DMS153 (cell line): ENCODE data around the gene PCDHB9.
"Not testable (repeated sequence)": the region's sequence is repeated elsewhere in the genome, so short reads cannot be mapped to it uniquely, and the experiment has no call there.

Source experiments
- DNase-seq: peaks from one replicate; lab custom pipeline; 2025; lab: John Stamatoyannopoulos, UW

The PCDHB9 gene

GRCh38 chr5:141188682-141189081, 1.7 kb downstream of the PCDHB9 start:
- not testable (repeated sequence) for DNase-seq

GRCh38 chr5:141189131-141189530, 2.2 kb downstream of the PCDHB9 start:
- DNase-seq = not testable (repeated sequence)

- DNase-seq = no peak
Measured at GRCh38 chr5:141192110-141192725, 5.3 kb downstream of the PCDHB9 start, which contains the start of gene PCDHB10. TSS of gene PCDHB10 (plus strand) at chr5:141192353. CDS start at chr5:141192553, 200 bp downstream.

GRCh38 chr5:141194332-141194731, 7.4 kb downstream of the PCDHB9 start:
- not testable (repeated sequence) for DNase-seq

GRCh38 chr5:141196363-141196762, 9.4 kb downstream of the PCDHB9 start:
- no peak for DNase-seq

GRCh38 chr5:141199359-141200235, 12.6 kb downstream of the PCDHB9 start, which contains the start of gene PCDHB11:
TSS of gene PCDHB11 (plus strand) at chr5:141199627. CDS start at chr5:141199775, 148 bp downstream.
- DNase-seq = no peak

- DNase-seq = not testable (repeated sequence)
Measured at GRCh38 chr5:141201126-141201525, 14.2 kb downstream of the PCDHB9 start.

GRCh38 chr5:141201646-141202045, 14.7 kb downstream of the PCDHB9 start:
- DNase-seq = not testable (repeated sequence)

GRCh38 chr5:141208478-141208877, 21.5 kb downstream of the PCDHB9 start, which contains the start of gene PCDHB12:
TSS of gene PCDHB12 (plus strand) at chr5:141208719. CDS start at chr5:141208908, 189 bp downstream.
- no peak for DNase-seq

GRCh38 chr5:141210281-141210680, 23.3 kb downstream of the PCDHB9 start:
- not testable (repeated sequence) for DNase-seq

GRCh38 chr5:141210849-141211248, 23.9 kb downstream of the PCDHB9 start:
- not testable (repeated sequence) for DNase-seq

- DNase-seq = peak; percentile 1
Measured at GRCh38 chr5:141213656-141214339, 26.8 kb downstream of the PCDHB9 start, which contains the start of gene PCDHB13. TSS of gene PCDHB13 (plus strand) at chr5:141213919. CDS start at chr5:141214124, 205 bp downstream.

- DNase-seq = not testable (repeated sequence)
Measured at GRCh38 chr5:141214583-141214982, 27.6 kb downstream of the PCDHB9 start.

GRCh38 chr5:141215504-141215903, 28.5 kb downstream of the PCDHB9 start:
- DNase-seq = not testable (repeated sequence)

GRCh38 chr5:141216035-141216434, 29.1 kb downstream of the PCDHB9 start:
- DNase-seq = not testable (repeated sequence)

GRCh38 chr5:141223112-141223783, 36.3 kb downstream of the PCDHB9 start, which contains the start of gene PCDHB14:
TSS of gene PCDHB14 (plus strand) at chr5:141223343. CDS start at chr5:141223506, 163 bp downstream.
- DNase-seq = peak; percentile 7

- not testable (repeated sequence) for DNase-seq
Measured at GRCh38 chr5:141224844-141225243, 37.9 kb downstream of the PCDHB9 start.

- DNase-seq = not testable (repeated sequence)
Measured at GRCh38 chr5:141225421-141225820, 38.5 kb downstream of the PCDHB9 start.

- DNase-seq = no peak
Measured at GRCh38 chr5:141234109-141234667, 47.2 kb downstream of the PCDHB9 start.

- not testable (repeated sequence) for DNase-seq
Measured at GRCh38 chr5:141235922-141236321, 49.0 kb downstream of the PCDHB9 start.
